ENCODE data around the gene COX19. TPM values are rescaled to one million over a fixed set of nuclear protein-coding genes. Genes with fewer than 3 reads are reported as not detected.

The COX19 gene
- total and polyA plus RNA-seq, 10 donors, result 7.1 to 29.1 (median 15.2) TPM

- no peak overlapping the region for H3K27ac ChIP-seq
- TF ChIP-seq CTCF (IDR thresholded peaks at IDR 0.05 in 8 of 11, conservative IDR thresholded peaks at IDR 0.05 in 3 of 11) (no peak), POLR2AphosphoS5 (IDR thresholded peaks at IDR 0.05) (no peak), POLR2A (IDR thresholded peaks at IDR 0.05) (no peak)
- intact Hi-C loops (cut with DNase I; ENCODE audit: low total_unique reads), result no loop called here
- 84 to 93% (median 91%) methylated on average over 23 to 26 of the region's 26 CpGs for WGBS, 5 donors
- H3K36me3 ChIP-seq, result peaks cover 0 to 19% (median 0%) of the 10 kb centered on the region in 6 donors
- peak; percentile 72 for DNase-seq
- H3K4me1 ChIP-seq, result peaks cover 16 to 57% (median 39%) of the 10 kb centered on the region in 6 donors
- peaks cover 0 to 9% (median 0%) of the 10 kb centered on the region in 7 donors for H3K27me3 ChIP-seq (replicated peaks in 1 of 7)
- no peaks in the 10 kb centered on the region for H3K9me3 ChIP-seq
- no peak overlapping the region for H3K4me3 ChIP-seq
Observed at GRCh38 chr7:919924-920341, 55.4 kb downstream of the COX19 start.

GRCh38 chr7:919114-919442, 56.3 kb downstream of the COX19 start:
- 79 to 92% (median 89%) methylated on average over 4 to 13 of the region's 13 CpGs for WGBS, 5 donors
- Histone ChIP-seq H3K4me1 (peaks cover 16 to 56% (median 32%) of the 10 kb centered on the region in 6 donors), H3K27me3 (replicated peaks in 1 of 7) (peaks cover 0 to 9% (median 0%) of the 10 kb centered on the region in 7 donors), H3K27ac (no peak overlapping the region), H3K4me3 (no peak overlapping the region), H3K36me3 (peaks cover 0 to 22% (median 0%) of the 10 kb centered on the region in 6 donors), H3K9me3 (no peaks in the 10 kb centered on the region)
- peak; percentile 70 for DNase-seq
- intact Hi-C loops (cut with DNase I; ENCODE audit: low total_unique reads), result no loop called here
- TF ChIP-seq CTCF (IDR thresholded peaks at IDR 0.05 in 8 of 11, conservative IDR thresholded peaks at IDR 0.05 in 3 of 11) (no peak), POLR2AphosphoS5 (IDR thresholded peaks at IDR 0.05) (no peak), POLR2A (IDR thresholded peaks at IDR 0.05) (no peak)

- intact Hi-C loops (cut with DNase I; ENCODE audit: low total_unique reads), result no loop called here
- Histone ChIP-seq H3K9me3 (no peaks in the 10 kb centered on the region), H3K27me3 (replicated peaks in 1 of 7) (peaks cover 0 to 9% (median 0%) of the 10 kb centered on the region in 7 donors), H3K4me3 (no peak overlapping the region), H3K27ac (no peak overlapping the region), H3K36me3 (peaks cover 0 to 22% (median 0%) of the 10 kb centered on the region in 6 donors), H3K4me1 (peaks cover 15 to 55% (median 29%) of the 10 kb centered on the region in 6 donors)
- WGBS, 5 donors, result 72 to 88% (median 81%) methylated on average over 16 to 21 of the region's 21 CpGs
- peak; percentile 67 for DNase-seq
- no peak for TF ChIP-seq CTCF (IDR thresholded peaks at IDR 0.05 in 8 of 11, conservative IDR thresholded peaks at IDR 0.05 in 3 of 11)
Observed at GRCh38 chr7:918441-919113, 56.8 kb downstream of the COX19 start.

DNA sequence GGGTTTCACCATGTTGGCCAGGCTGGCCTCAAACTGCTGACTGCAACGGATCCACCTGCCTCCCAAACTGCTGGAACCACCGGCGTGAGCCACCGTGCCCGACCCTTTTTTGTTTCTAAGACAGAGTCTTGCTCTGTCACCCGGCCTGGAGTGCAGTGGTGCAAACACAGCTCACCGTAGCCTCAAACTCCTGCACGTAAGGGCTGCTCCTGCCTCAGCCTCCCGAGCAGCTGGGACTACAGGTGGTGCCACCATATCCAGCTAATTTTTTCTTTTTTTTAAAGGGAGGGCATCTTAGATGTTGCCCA, 57.3 kb downstream of the COX19 start:
- no peak overlapping the region for H3K27ac ChIP-seq
- intact Hi-C loops (cut with DNase I; ENCODE audit: low total_unique reads), result no loop called here
- TF ChIP-seq CTCF (IDR thresholded peaks at IDR 0.05 in 8 of 11, conservative IDR thresholded peaks at IDR 0.05 in 3 of 11), result no peak
- TF ChIP-seq POLR2AphosphoS5 (IDR thresholded peaks at IDR 0.05), result no peak
- no peak for TF ChIP-seq POLR2A (IDR thresholded peaks at IDR 0.05)
- no peak overlapping the region for H3K4me3 ChIP-seq
- peaks cover 10 to 50% (median 24%) of the 10 kb centered on the region in 6 donors for H3K4me1 ChIP-seq
- 82 to 93% (median 88%) methylated on average over 9 of the region's 9 CpGs for whole genome bisulfite sequencing, 5 donors
- no peaks in the 10 kb centered on the region for H3K9me3 ChIP-seq
- peak; percentile 42 for DNase-seq
- peaks cover 0 to 9% (median 0%) of the 10 kb centered on the region in 7 donors for H3K27me3 ChIP-seq (replicated peaks in 1 of 7)
- peaks cover 0 to 22% (median 0%) of the 10 kb centered on the region in 6 donors for H3K36me3 ChIP-seq

Measured in spleen (tissue), 11 donors.